Upper lobe of left lung (tissue), 4 donors: ENCODE data around the gene CDH26.

ENCODE experiments used
- POLR2A ChIP-seq, 4 donors: fragments of 450-650 bp; IDR thresholded peaks; one replicate each; pipeline ENCODE4 v1.5.1; 2016 to 2017; ENCODE audit warnings: antibody characterized with exemption in 4 of 4, mild to moderate bottlenecking in 2 of 4
- POLR2AphosphoS5 ChIP-seq, 2 donors: sonication (generic); formaldehyde crosslinking; IDR thresholded peaks; one replicate each; pipeline ENCODE4 v1.5.1; 2017; ENCODE audit warnings: antibody characterized with exemption in 2 of 2
- TF ChIP-seq, protein P1 (sequence below), 6 experiments: fragments of 450-650 bp in 4 of 6; fragments of 200-600 bp in 2 of 6; sonication (generic) in 2 of 6; IDR thresholded peaks; one replicate each; pipeline ENCODE4 v1.5.1; 2016 to 2019; ENCODE audit warnings: antibody characterized with exemption in 6 of 6

- TF ChIP-seq, protein P1, sequence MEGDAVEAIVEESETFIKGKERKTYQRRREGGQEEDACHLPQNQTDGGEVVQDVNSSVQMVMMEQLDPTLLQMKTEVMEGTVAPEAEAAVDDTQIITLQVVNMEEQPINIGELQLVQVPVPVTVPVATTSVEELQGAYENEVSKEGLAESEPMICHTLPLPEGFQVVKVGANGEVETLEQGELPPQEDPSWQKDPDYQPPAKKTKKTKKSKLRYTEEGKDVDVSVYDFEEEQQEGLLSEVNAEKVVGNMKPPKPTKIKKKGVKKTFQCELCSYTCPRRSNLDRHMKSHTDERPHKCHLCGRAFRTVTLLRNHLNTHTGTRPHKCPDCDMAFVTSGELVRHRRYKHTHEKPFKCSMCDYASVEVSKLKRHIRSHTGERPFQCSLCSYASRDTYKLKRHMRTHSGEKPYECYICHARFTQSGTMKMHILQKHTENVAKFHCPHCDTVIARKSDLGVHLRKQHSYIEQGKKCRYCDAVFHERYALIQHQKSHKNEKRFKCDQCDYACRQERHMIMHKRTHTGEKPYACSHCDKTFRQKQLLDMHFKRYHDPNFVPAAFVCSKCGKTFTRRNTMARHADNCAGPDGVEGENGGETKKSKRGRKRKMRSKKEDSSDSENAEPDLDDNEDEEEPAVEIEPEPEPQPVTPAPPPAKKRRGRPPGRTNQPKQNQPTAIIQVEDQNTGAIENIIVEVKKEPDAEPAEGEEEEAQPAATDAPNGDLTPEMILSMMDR (IDR thresholded peaks at IDR 0.05) = no peak
- TF ChIP-seq POLR2A (IDR thresholded peaks at IDR 0.05) = no peak
- TF ChIP-seq POLR2AphosphoS5 (IDR thresholded peaks at IDR 0.05) = peak; percentile 18 to 43
Measured at GRCh38 chr20:60054716-60055634, 96.8 kb downstream of the CDH26 start.
